Fibroblast of lung (primary cell): ENCODE measurements around the gene CCDC74A. TPM values are rescaled to one million over a fixed set of nuclear protein-coding genes. Genes with fewer than 3 reads are reported as not detected.
"Not testable (repeated sequence)": the region's sequence is repeated elsewhere in the genome, so short reads cannot be mapped to it uniquely, and the experiment has no call there.

Experiments used
- DNase-seq, 2 donors: peaks; one replicate each; pipeline versions ENCODE4 v3.0.0 to v3.0.0-alpha.2; 2010; ENCODE audit warnings: low read depth in 2 of 2
- H2AFZ ChIP-seq: 2 replicates; pipeline ENCODE4 v1.5.1; 2012; ENCODE audit warnings: low read length, control low read depth, inconsistent platforms
- H3K27ac ChIP-seq: 2 replicates; pipeline ENCODE4 v1.5.1; 2011; ENCODE audit warnings: low read length, control low read depth; ENCODE audit not compliant: insufficient read depth
- H3K27me3 ChIP-seq: 2 replicates; pipeline ENCODE4 v1.5.1; 2011; ENCODE audit warnings: mild to moderate bottlenecking, low read length; ENCODE audit not compliant: control insufficient read depth, insufficient read depth
- H3K36me3 ChIP-seq: 2 replicates; pipeline ENCODE4 v1.5.1; 2011; ENCODE audit warnings: low read length; ENCODE audit not compliant: control insufficient read depth, insufficient read depth
- H3K4me1 ChIP-seq: 2 replicates; pipeline ENCODE4 v1.5.1; 2011; ENCODE audit warnings: low read length; ENCODE audit not compliant: control insufficient read depth, insufficient read depth; ENCODE audit errors: extremely low read depth
- H3K4me2 ChIP-seq: 2 replicates; pipeline ENCODE4 v1.5.1; 2011; ENCODE audit warnings: low read length, control low read depth; ENCODE audit not compliant: insufficient read depth; ENCODE audit errors: extremely low read depth
- H3K4me3 ChIP-seq, 4 experiments: fragments of 200-600 bp in 1 of 4; sonication (generic) in 1 of 4; replicated peaks in 1 of 4; 2 replicates each; pipeline ENCODE4 v1.5.1; 2011 to 2016; ENCODE audit warnings: low read length in 4 of 4, low read depth in 3 of 4, mild to moderate bottlenecking in 3 of 4, control low read depth in 2 of 4, inconsistent platforms in 1 of 4, mixed read lengths in 1 of 4; ENCODE audit not compliant: insufficient read depth in 1 of 4; ENCODE audit errors: control extremely low read depth in 1 of 4
- H3K79me2 ChIP-seq: 2 replicates; pipeline ENCODE4 v1.5.1; 2012; ENCODE audit warnings: mild to moderate bottlenecking, low read length, inconsistent platforms; ENCODE audit not compliant: control insufficient read depth, insufficient read depth
- H3K9ac ChIP-seq: 2 replicates; pipeline ENCODE4 v1.5.1; 2011; ENCODE audit warnings: mild to moderate bottlenecking, low read length, control low read depth; ENCODE audit not compliant: insufficient read depth
- H3K9me3 ChIP-seq: 2 replicates; pipeline ENCODE4 v1.5.1; 2012; ENCODE audit warnings: low read depth, low read length; ENCODE audit not compliant: control insufficient read depth, insufficient read depth
- H4K20me1 ChIP-seq: 2 replicates; pipeline ENCODE4 v1.5.1; 2011; ENCODE audit warnings: low read length; ENCODE audit not compliant: control insufficient read depth, insufficient read depth; ENCODE audit errors: extremely low read depth
- EZH2 ChIP-seq: IDR thresholded peaks from 2 replicates; pipeline ENCODE4 v1.5.1; 2012; ENCODE audit warnings: low read length, control low read depth, mild to moderate bottlenecking; ENCODE audit errors: missing control alignments
- polyA plus RNA-seq, 2 donors: library from polyadenylated mRNA; depleted of rRNA in 1 of 2; stranded (reverse) in 1 of 2; unstranded in 1 of 2; fragments of >200 nt; gene quantifications; 2 replicates each; pipeline ENCODE4 v1.2.1, GENCODE V29; 2011 to 2012; ENCODE audit warnings: missing spikeins in 1 of 2
- total RNA-seq: library from RNA; depleted of rRNA; stranded (reverse); fragments of >200 nt; gene quantifications from 2 replicates; pipeline ENCODE4 v1.2.1, GENCODE V29; 2014
- TF ChIP-seq, protein P1 (sequence below), 2 donors: IDR thresholded peaks in 1 of 2; conservative IDR thresholded peaks in 1 of 2; 1 replicate in 1 of 2; 2 replicates in 1 of 2; pipeline ENCODE4 v1.5.1; 2011 to 2012; ENCODE audit warnings: low read length in 2 of 2, control low read depth in 1 of 2, inconsistent platforms in 1 of 2, low read depth in 1 of 2, mild to moderate bottlenecking in 1 of 2

The CCDC74A gene
- total and polyA plus RNA-seq, 2 donors (not counting 1 experiment from before 2014, with no cell fraction given) = 5.9 to 6.5 TPM

GRCh38 chr2:131542438-131543384 is 15.0 kb downstream of the CCDC74A start:
- Histone ChIP-seq H2AFZ (no peak overlapping the region), H3K27me3 (no peaks in the 10 kb centered on the region), H3K9me3 (no peaks in the 10 kb centered on the region), H4K20me1 (no peaks in the 10 kb centered on the region), H3K79me2 (no peaks in the 10 kb centered on the region), H3K4me2 (no peak overlapping the region), H3K4me3 (no peak overlapping the region), H3K27ac (no peak overlapping the region), H3K36me3 (no peaks in the 10 kb centered on the region), H3K9ac (no peak overlapping the region), H3K4me1 (no peaks in the 10 kb centered on the region)
- DNase-seq = no peak
- TF ChIP-seq, protein P1, sequence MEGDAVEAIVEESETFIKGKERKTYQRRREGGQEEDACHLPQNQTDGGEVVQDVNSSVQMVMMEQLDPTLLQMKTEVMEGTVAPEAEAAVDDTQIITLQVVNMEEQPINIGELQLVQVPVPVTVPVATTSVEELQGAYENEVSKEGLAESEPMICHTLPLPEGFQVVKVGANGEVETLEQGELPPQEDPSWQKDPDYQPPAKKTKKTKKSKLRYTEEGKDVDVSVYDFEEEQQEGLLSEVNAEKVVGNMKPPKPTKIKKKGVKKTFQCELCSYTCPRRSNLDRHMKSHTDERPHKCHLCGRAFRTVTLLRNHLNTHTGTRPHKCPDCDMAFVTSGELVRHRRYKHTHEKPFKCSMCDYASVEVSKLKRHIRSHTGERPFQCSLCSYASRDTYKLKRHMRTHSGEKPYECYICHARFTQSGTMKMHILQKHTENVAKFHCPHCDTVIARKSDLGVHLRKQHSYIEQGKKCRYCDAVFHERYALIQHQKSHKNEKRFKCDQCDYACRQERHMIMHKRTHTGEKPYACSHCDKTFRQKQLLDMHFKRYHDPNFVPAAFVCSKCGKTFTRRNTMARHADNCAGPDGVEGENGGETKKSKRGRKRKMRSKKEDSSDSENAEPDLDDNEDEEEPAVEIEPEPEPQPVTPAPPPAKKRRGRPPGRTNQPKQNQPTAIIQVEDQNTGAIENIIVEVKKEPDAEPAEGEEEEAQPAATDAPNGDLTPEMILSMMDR (conservative IDR thresholded peaks at IDR 0.05 in 1 of 2, IDR thresholded peaks at IDR 0.05 in 1 of 2; ENCODE audit: low read depth in 1 of 2, low read length in 2 of 2) = no peak
- no peak for TF ChIP-seq EZH2

GRCh38 chr2:131543385-131543891 is 15.8 kb downstream of the CCDC74A start:
- no peak for TF ChIP-seq EZH2
- TF ChIP-seq, protein P1 (conservative IDR thresholded peaks at IDR 0.05 in 1 of 2, IDR thresholded peaks at IDR 0.05 in 1 of 2; ENCODE audit: low read depth in 1 of 2, low read length in 2 of 2) = no peak
- Histone ChIP-seq H2AFZ (no peak overlapping the region), H3K4me1 (no peaks in the 10 kb centered on the region), H3K27ac (no peak overlapping the region), H3K36me3 (no peaks in the 10 kb centered on the region), H3K9ac (no peak overlapping the region), H3K27me3 (no peaks in the 10 kb centered on the region), H3K4me3 (no peak overlapping the region), H3K79me2 (no peaks in the 10 kb centered on the region), H3K4me2 (no peak overlapping the region), H4K20me1 (no peaks in the 10 kb centered on the region), H3K9me3 (no peaks in the 10 kb centered on the region)
- DNase-seq = no peak

DNA sequence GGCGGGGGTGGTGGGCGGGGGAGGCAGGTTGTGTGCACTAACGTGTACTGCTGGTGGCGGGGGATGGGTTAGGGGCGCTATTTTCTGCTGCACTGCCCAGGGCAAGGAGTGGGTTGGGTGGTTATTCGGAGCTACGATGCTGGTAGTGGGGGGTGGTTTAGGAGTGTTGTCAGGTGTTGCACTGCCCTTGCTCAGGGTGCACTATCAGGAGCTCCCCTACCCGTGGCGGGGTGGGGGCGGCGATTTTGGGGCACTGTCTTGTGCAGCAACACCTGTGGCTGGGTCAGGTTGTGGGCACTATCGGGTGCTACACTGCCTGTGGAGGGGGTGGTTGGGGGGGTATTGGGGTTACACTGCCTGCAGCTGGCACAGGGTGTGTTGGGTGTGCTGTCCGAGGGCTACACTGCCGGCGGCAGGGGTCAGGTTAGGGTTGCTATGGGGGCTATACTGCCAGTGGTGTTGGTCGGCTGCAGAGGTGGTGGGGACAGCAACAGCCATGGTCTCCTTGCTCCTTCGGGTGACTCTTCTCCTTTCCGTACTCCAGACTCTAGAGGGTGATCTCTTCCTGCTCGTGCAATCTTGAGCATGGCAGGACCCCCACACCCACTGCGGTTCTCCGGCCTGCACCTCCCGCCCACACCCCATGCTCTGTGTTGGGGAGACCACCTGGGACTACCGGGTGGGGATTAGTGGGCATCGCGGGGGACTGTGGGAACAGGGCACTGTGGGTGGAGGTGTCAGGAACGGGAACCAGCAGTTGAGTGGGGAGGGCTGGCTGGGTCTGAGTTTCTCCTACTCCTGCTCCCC is 16.5 kb downstream of the CCDC74A start:
- H3K9ac ChIP-seq, H3K79me2 ChIP-seq, H3K27me3 ChIP-seq, H2AFZ ChIP-seq, H3K4me3 ChIP-seq, H3K4me2 ChIP-seq, H3K27ac ChIP-seq, DNase-seq, H3K36me3 ChIP-seq, H4K20me1 ChIP-seq, H3K4me1 ChIP-seq, H3K9me3 ChIP-seq: not testable (repeated sequence)

DNA sequence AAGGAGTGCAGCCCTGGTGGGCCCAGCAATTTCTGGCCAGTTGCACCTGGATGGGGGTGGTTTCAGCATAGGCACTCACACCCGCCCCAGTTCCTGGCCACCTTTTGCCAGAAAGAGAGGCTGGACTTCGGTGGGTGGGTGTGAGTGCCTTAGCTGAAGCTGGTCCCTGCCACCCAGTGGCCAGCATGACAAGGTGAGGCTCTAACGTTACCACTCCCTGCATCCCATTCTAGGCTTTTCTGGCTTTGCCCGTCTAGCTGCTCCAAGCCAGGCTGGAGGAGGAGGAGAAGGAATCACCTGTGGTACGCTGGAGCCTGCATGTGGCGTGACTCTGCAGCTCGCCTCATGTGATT is 17.1 kb downstream of the CCDC74A start:
- not testable (repeated sequence) for H2AFZ ChIP-seq, H3K9me3 ChIP-seq, H3K4me2 ChIP-seq, H3K27me3 ChIP-seq, H3K27ac ChIP-seq, H3K4me1 ChIP-seq, H3K79me2 ChIP-seq, H3K36me3 ChIP-seq, H3K4me3 ChIP-seq, H4K20me1 ChIP-seq, H3K9ac ChIP-seq, DNase-seq
